Esophagus muscularis mucosa (tissue), 3 donors: ENCODE measurements around the gene VPS52.

Experiments used
- CTCF ChIP-seq, 3 experiments: fragments of 200-600 bp in 2 of 3; fragments of 450-650 bp in 1 of 3; sonication (generic) in 2 of 3; IDR thresholded peaks; one replicate each; pipeline ENCODE4 v1.5.1; 2017 to 2019; ENCODE audit warnings: antibody characterized with exemption in 3 of 3, mild to moderate bottlenecking in 2 of 3, moderate library complexity in 1 of 3
- POLR2A ChIP-seq: fragments of 450-650 bp; IDR thresholded peaks from one replicate; pipeline ENCODE4 v1.6.1; 2017; ENCODE audit warnings: antibody characterized with exemption, moderate library complexity, mild to moderate bottlenecking, low read depth

- TF ChIP-seq CTCF (IDR thresholded peaks at IDR 0.05) (no peak), POLR2A (no peak)
These were observed 20.9 kb downstream of the VPS52 start for GRCh38 chr6:33250731-33251130.
